ENCODE data around the gene STK24.
"Not testable (repeated sequence)": the region's sequence is repeated elsewhere in the genome, so short reads cannot be mapped to it uniquely, and the experiment has no call there.

STK24 gene

DNA sequence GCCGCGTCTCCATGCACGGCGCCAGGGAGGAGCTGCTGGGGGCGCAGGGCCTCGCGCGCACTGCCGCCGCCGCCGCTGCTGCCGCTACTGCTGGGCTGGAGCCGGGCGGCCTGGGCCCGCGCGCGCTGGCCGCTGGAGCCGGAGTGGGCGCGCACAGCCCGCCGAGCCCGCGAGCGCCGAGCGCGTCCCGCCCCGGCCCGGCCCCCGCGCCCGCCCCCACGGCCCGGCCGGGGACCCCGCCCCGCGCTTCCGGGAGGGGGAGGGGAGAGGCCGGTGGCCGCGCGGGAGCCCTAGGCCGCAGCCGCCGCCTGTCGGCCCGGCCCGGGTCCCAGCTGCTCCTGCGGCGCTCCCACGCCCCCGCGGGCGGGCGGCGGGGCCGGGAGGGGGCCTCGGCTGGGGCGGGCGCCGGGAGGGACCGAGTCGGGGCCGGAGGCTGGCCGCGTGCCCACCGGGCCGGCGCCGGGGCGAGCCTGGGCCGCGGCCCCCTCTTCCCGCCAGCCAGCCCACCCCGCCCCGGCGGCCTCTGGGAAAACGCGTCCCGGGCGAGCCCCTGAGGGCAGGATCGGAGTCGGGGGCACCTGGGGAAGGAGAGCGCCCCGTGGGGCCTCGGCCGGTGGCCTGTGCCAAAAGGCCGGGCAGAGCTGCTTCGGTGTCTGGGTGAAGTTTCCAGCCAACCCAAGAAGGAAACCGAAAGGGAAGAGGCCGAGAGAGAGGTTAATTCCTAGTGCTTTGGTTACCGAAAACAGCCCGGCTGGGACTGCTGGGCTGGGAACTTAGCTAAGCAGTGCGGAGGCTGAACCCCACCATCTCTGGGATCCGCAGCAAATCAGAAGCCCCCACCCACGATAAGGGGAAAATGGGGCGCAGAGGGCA, at the start of gene STK24:
STK24 (minus strand) TSS at position 145 of the 873 bp plus-strand sequence. CDS start 321 bp downstream, outside the sequence.
- H3K4me3 ChIP-seq (ENCODE audit: control insufficient read depth, low read depth, low read length), result peak within 1 kb of the TSS; percentile 81
- TF ChIP-seq, protein P1, sequence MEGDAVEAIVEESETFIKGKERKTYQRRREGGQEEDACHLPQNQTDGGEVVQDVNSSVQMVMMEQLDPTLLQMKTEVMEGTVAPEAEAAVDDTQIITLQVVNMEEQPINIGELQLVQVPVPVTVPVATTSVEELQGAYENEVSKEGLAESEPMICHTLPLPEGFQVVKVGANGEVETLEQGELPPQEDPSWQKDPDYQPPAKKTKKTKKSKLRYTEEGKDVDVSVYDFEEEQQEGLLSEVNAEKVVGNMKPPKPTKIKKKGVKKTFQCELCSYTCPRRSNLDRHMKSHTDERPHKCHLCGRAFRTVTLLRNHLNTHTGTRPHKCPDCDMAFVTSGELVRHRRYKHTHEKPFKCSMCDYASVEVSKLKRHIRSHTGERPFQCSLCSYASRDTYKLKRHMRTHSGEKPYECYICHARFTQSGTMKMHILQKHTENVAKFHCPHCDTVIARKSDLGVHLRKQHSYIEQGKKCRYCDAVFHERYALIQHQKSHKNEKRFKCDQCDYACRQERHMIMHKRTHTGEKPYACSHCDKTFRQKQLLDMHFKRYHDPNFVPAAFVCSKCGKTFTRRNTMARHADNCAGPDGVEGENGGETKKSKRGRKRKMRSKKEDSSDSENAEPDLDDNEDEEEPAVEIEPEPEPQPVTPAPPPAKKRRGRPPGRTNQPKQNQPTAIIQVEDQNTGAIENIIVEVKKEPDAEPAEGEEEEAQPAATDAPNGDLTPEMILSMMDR (IDR thresholded peaks at IDR 0.05; ENCODE audit: control insufficient read depth, insufficient read depth, low read depth, low read length, missing control alignments), result no peak
- peak; percentile 45 for DNase-seq (ENCODE audit: low read depth)

- DNase-seq (ENCODE audit: low read depth), result no peak
- H3K4me3 ChIP-seq (ENCODE audit: control insufficient read depth, low read depth, low read length), result no peak overlapping the region
- TF ChIP-seq, protein P1 (IDR thresholded peaks at IDR 0.05; ENCODE audit: control insufficient read depth, insufficient read depth, low read depth, low read length, missing control alignments), result no peak
Measured at GRCh38 chr13:98626298-98626935, 49.5 kb upstream of the STK24 start.

DNA sequence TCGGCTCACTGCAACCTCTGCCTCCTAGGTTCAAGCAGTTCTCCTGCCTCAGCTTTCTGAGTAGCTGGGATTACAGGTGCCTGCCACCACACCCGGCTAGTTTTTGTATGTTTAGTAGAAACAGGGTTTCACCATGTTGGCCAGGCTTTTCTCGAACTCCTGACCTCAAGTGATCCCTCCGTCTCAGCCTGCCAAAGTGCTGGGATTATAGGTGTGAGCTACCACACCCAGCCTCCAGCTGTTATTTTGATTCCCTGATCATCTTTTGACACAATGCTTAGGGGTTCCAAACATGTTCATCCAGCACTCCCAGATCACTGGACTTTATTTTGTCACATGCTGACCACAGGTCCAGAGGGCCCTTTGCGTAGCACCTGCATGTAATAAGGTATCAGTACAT, 47.7 kb upstream of the STK24 start:
- DNase-seq (ENCODE audit: low read depth); H3K4me3 ChIP-seq (ENCODE audit: control insufficient read depth, low read depth, low read length): not testable (repeated sequence)

- TF ChIP-seq, protein P1 (IDR thresholded peaks at IDR 0.05; ENCODE audit: control insufficient read depth, insufficient read depth, low read depth, low read length, missing control alignments), result no peak
- no peak overlapping the region for H3K4me3 ChIP-seq (ENCODE audit: control insufficient read depth, low read depth, low read length)
- DNase-seq (ENCODE audit: low read depth), result no peak
Measured at GRCh38 chr13:98622931-98623331, 46.0 kb upstream of the STK24 start.

DNA sequence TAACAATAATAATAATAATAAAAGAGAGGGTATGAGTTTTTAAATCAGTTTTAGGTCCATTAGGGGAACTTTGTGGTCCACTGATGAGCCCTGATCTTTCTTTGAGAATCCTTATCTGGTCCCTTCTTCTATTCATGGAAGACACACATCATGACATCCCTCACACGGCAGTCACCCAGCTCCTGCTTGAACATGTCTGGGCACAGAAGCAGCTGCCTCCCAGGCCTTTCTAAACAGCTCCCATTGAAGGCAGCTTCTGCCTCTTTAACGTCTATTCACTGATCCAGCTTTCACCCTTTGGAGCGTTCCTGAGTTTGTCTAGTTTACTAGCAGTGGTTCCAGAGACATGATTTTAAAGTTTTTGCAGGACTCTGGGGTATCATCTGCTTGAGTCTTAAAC, 42.6 kb upstream of the STK24 start:
- TF ChIP-seq, protein P1 (IDR thresholded peaks at IDR 0.05; ENCODE audit: control insufficient read depth, insufficient read depth, low read depth, low read length, missing control alignments), result no peak
- DNase-seq (ENCODE audit: low read depth), result no peak
- no peak overlapping the region for H3K4me3 ChIP-seq (ENCODE audit: control insufficient read depth, low read depth, low read length)

GRCh38 chr13:98615595-98615994, 38.7 kb upstream of the STK24 start:
- DNase-seq (ENCODE audit: low read depth); H3K4me3 ChIP-seq (ENCODE audit: control insufficient read depth, low read depth, low read length): not testable (repeated sequence)

DNA sequence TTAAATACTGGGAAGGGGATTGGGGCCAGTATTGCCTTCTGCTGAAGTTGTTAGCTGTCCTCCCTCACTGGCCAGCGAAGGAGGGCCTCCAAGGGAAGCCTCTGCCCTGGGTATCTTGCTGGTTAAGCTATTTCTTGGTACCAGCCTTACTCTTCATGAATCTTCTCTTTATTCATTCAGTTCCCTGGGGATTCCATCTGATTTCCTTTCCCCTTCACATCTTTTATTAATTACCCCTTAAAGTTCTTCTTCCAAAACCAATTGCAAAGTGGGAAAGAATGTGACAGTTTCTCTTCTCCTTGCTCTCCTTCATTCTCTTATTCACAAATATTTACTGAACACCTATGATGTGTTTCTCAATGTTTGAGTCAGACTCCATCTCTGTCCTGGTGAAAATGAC, 36.7 kb upstream of the STK24 start:
- no peak overlapping the region for H3K4me3 ChIP-seq (ENCODE audit: control insufficient read depth, low read depth, low read length)
- TF ChIP-seq, protein P1 (IDR thresholded peaks at IDR 0.05; ENCODE audit: control insufficient read depth, insufficient read depth, low read depth, low read length, missing control alignments), result no peak
- no peak for DNase-seq (ENCODE audit: low read depth)
